Right lobe of liver (tissue), 6 donors: ENCODE measurements around the gene DNAJB11. TPM values are rescaled to one million over a fixed set of nuclear protein-coding genes. Genes with fewer than 3 reads are reported as not detected.

Experiments used
- ATAC-seq, 4 donors: fragments of 200-7000 bp; cut with Tn5 transposase; one replicate each; pipeline ENCODE4 v1.9.1; 2020; ENCODE audit warnings: mild to moderate bottlenecking in 4 of 4, moderate library complexity in 4 of 4
- DNase-seq, 3 donors: peaks; one replicate each; pipeline ENCODE4 v3.0.0-alpha.2; 2020
- H3K27ac ChIP-seq, 3 donors: fragments of 200-600 bp; one replicate each; pipeline ENCODE4 v1.8.0; 2022
- H3K27me3 ChIP-seq, 2 donors: fragments of 200-600 bp; one replicate each; pipeline ENCODE4 v1.8.0; 2022
- H3K36me3 ChIP-seq, 4 donors: fragments of 200-600 bp; sonication (generic) in 1 of 4; one replicate each; pipeline versions ENCODE4 v1.5.1 to v1.8.0; 2017 to 2022; ENCODE audit warnings: control low read depth in 1 of 4
- H3K4me1 ChIP-seq, 4 donors: fragments of 200-600 bp; sonication (generic) in 1 of 4; one replicate each; pipeline versions ENCODE4 v1.5.1 to v1.8.0; 2017 to 2022; ENCODE audit warnings: control low read depth in 1 of 4
- H3K4me3 ChIP-seq, 3 donors: fragments of 200-600 bp; one replicate each; pipeline ENCODE4 v1.8.0; 2022
- H3K9me3 ChIP-seq, 4 donors: fragments of 200-600 bp; sonication (generic) in 1 of 4; one replicate each; pipeline versions ENCODE4 v1.5.1 to v1.8.0; 2017 to 2022; ENCODE audit warnings: control low read depth in 1 of 4
- POLR2A ChIP-seq: fragments of 450-650 bp; IDR thresholded peaks from one replicate; pipeline ENCODE4 v1.6.1; 2017; ENCODE audit warnings: antibody characterized with exemption, mild to moderate bottlenecking
- WGBS: methylation state at CpG from one replicate; pipeline ENCODE4 v1.1.6; 2018; ENCODE audit warnings: low coverage, low lambda C conversion rate; ENCODE audit not compliant: insufficient coverage; ENCODE audit errors: missing lambda C conversion rate; 5-methylcytosine and 5-hydroxymethylcytosine counted together
- intact Hi-C, 2 donors: fragments of 100-400 bp; cut with DNase I; formaldehyde crosslinking; loops; one replicate each; pipeline versions ENCODE4 v1.11.2 to v1.14.1; 2022
- total RNA-seq, 6 experiments: library from RNA; depleted of rRNA in 2 of 6; stranded (reverse); fragments of >200 nt in 2 of 6; fragmentation: NEBNext Ultra II Directional in 3 of 6; extraction: Animal tissue kit (Norgen Biotek cat#: 25700) in 3 of 6; gene quantifications; one replicate each; pipeline versions ENCODE4 v1.1.0 to v1.2.4, GENCODE V29; 2016 to 2023
- TF ChIP-seq, protein P1 (sequence below), 4 donors: fragments of 200-600 bp in 3 of 4; fragments of 450-650 bp in 1 of 4; IDR thresholded peaks; one replicate each; pipeline versions ENCODE4 v1.5.1 to v1.8.0; 2016 to 2022; ENCODE audit warnings: antibody characterized with exemption in 4 of 4, mild to moderate bottlenecking in 2 of 4
- donor health status: DM: no; HTN: yes; CAD: no.
- donor health status: DM: no; HTN: no; CAD: no.
- donor health status: DM: no; HTN: no; CAD: no.
- donor health status: DM: no; HTN: yes; CAD: no.
- donor health status: DM: no; HTN: yes; CAD: no.

DNAJB11 gene
- total RNA-seq, 6 experiments from 2014 or later: 28.4 to 59.1 (median 49.2) TPM

- WGBS: 66% methylated on average over 7 of the region's 7 CpGs
- intact Hi-C loops: no loop called here
- H3K4me3 ChIP-seq: no peak overlapping the region
- H3K9me3 ChIP-seq: no peaks in the 10 kb centered on the region
- no peak for ATAC-seq
- H3K27ac ChIP-seq: peak overlapping the region; percentile 1 to 72 (median 31)
- H3K4me1 ChIP-seq: peaks cover 0 to 45% (median 15%) of the 10 kb centered on the region in 4 donors
- H3K36me3 ChIP-seq: peaks cover 0 to 5% (median 0%) of the 10 kb centered on the region in 4 donors
- H3K27me3 ChIP-seq: no peaks in the 10 kb centered on the region
- TF ChIP-seq, protein P1, sequence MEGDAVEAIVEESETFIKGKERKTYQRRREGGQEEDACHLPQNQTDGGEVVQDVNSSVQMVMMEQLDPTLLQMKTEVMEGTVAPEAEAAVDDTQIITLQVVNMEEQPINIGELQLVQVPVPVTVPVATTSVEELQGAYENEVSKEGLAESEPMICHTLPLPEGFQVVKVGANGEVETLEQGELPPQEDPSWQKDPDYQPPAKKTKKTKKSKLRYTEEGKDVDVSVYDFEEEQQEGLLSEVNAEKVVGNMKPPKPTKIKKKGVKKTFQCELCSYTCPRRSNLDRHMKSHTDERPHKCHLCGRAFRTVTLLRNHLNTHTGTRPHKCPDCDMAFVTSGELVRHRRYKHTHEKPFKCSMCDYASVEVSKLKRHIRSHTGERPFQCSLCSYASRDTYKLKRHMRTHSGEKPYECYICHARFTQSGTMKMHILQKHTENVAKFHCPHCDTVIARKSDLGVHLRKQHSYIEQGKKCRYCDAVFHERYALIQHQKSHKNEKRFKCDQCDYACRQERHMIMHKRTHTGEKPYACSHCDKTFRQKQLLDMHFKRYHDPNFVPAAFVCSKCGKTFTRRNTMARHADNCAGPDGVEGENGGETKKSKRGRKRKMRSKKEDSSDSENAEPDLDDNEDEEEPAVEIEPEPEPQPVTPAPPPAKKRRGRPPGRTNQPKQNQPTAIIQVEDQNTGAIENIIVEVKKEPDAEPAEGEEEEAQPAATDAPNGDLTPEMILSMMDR (IDR thresholded peaks at IDR 0.05): no peak
- no peak for TF ChIP-seq POLR2A
- DNase-seq: no peak
Observed at GRCh38 chr3:186590580-186591295, 20.2 kb downstream of the DNAJB11 start.

DNA sequence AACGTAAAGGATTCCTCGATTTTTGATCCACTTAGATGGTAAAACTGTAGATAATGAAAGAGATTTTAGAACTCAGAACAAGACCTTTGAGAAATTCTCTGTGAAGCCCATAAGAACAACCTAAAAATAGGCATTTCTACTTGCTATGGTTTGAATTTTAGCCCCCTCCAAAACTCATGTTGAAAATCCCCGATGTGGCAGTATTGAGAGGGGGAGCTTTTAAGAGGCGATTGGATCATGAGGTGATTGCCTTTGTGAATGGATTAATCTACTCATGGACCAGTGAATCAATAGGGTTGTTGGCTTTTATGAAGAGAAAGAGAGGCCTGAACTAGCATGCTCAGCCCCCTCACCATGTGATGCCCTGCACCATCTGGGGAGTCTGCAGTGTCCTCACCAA is 22.2 kb downstream of the DNAJB11 start:
- Histone ChIP-seq H3K4me1 (peaks cover 0 to 56% (median 21%) of the 10 kb centered on the region in 4 donors), H3K9me3 (no peaks in the 10 kb centered on the region), H3K27me3 (no peaks in the 10 kb centered on the region), H3K27ac (no peak overlapping the region), H3K36me3 (no peaks in the 10 kb centered on the region), H3K4me3 (no peak overlapping the region)
- 90% methylated on average over 2 of the region's 4 CpGs for WGBS
- DNase-seq (no peak), ATAC-seq (no peak)
- intact Hi-C loops: no loop called here
- TF ChIP-seq POLR2A: no peak
- TF ChIP-seq, protein P1 (IDR thresholded peaks at IDR 0.05): no peak

GRCh38 chr3:186593862-186594261 is 23.3 kb downstream of the DNAJB11 start:
- Histone ChIP-seq H3K36me3 (no peaks in the 10 kb centered on the region), H3K27me3 (no peaks in the 10 kb centered on the region), H3K4me3 (no peak overlapping the region), H3K9me3 (no peaks in the 10 kb centered on the region), H3K27ac (peak overlapping the region; percentile 62 to 82 (median 79)), H3K4me1 (peaks cover 3 to 67% (median 27%) of the 10 kb centered on the region in 4 donors)
- no peak for DNase-seq
- 21% methylated on average over 3 of the region's 3 CpGs for WGBS
- intact Hi-C loops: no loop called here
- TF ChIP-seq, protein P1 (IDR thresholded peaks at IDR 0.05): no peak
- TF ChIP-seq POLR2A: no peak
- peak; percentile 20 to 60 (median 54) for ATAC-seq

GRCh38 chr3:186594591-186595113 is 24.1 kb downstream of the DNAJB11 start:
- 31% methylated on average over 3 of the region's 6 CpGs for WGBS
- ATAC-seq: peak; percentile 44 to 76 (median 74)

More at GRCh38 chr3:186594591-186595113, 24.1 kb downstream of the DNAJB11 start:
- peaks cover 3 to 66% (median 29%) of the 10 kb centered on the region in 4 donors for H3K4me1 ChIP-seq
- no peak overlapping the region for H3K4me3 ChIP-seq
- no peaks in the 10 kb centered on the region for H3K36me3 ChIP-seq
- H3K27me3 ChIP-seq: no peaks in the 10 kb centered on the region
- no peaks in the 10 kb centered on the region for H3K9me3 ChIP-seq
- peak; percentile 52 to 80 (median 76) for DNase-seq
- intact Hi-C loops: no loop called here
- TF ChIP-seq, protein P1 (IDR thresholded peaks at IDR 0.05): no peak
- no peak for TF ChIP-seq POLR2A
- H3K27ac ChIP-seq: peak overlapping the region; percentile 62 to 82 (median 79)
